Esophagus squamous epithelium (tissue), 4 donors: ENCODE results near the gene OR11A1.
"Not testable (repeated sequence)": the region's sequence is repeated elsewhere in the genome, so short reads cannot be mapped to it uniquely, and the experiment has no call there.

Experiments
- CTCF ChIP-seq, 6 experiments: fragments of 450-650 bp in 4 of 6; fragments of 200-600 bp in 2 of 6; sonication (generic) in 2 of 6; IDR thresholded peaks; one replicate each; pipeline ENCODE4 v1.5.1; 2016 to 2019; ENCODE audit warnings: antibody characterized with exemption in 6 of 6, mild to moderate bottlenecking in 4 of 6, moderate library complexity in 4 of 6
- POLR2A ChIP-seq, 4 donors: fragments of 450-650 bp; IDR thresholded peaks; one replicate each; pipeline ENCODE4 v1.6.1; 2017; ENCODE audit warnings: antibody characterized with exemption in 4 of 4, mild to moderate bottlenecking in 4 of 4, moderate library complexity in 3 of 4

DNA sequence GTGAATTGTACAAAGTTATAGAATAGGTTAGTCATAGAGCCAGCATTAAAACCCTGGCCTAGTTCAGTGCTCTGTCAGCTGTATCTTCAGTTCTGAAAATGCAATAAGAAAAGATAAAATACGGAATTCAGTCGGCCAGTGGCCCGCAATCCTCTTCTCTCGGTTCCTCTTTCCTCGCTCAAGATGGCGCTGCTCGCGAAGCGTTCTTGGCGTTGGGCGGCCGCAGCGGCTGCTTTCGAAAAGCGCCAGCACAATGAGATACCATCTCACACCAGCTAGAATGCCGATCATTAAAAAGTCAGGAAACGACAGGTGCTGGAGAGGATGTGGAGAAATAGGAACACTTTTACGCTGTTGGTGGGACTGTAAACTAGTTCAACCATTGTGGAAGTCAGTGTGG is 20.1 kb downstream of the OR11A1 start:
- not testable (repeated sequence) for TF ChIP-seq CTCF, POLR2A (IDR thresholded peaks at IDR 0.05)
